ENCODE results near the gene ZFX. TPM values are rescaled to one million over a fixed set of nuclear protein-coding genes. Genes with fewer than 3 reads are reported as not detected.

The ZFX gene
- total RNA-seq, 2 experiments from 2014 or later = 44.4 to 44.5 TPM

GRCh38 chrX:24184018-24184417 lies 34.5 kb downstream of the ZFX start:
- Mint-ChIP-seq H3K27me3 (ENCODE audit: low read depth) (no peaks in the 10 kb centered on the region), H3K27ac (no peak overlapping the region), H3K4me3 (no peak overlapping the region), H3K36me3 (ENCODE audit: low read depth) (peaks cover 25% of the 10 kb centered on the region), H3K9me3 (ENCODE audit: insufficient read depth) (no peaks in the 10 kb centered on the region), H3K4me1 (ENCODE audit: low read depth) (peaks cover 12% of the 10 kb centered on the region)
- DNase-seq (no peak), ATAC-seq (no peak)
- ChIA-PET POLR2A (no interaction called here), CTCF (no interaction called here)

- ATAC-seq (no peak), DNase-seq (no peak)
- H3K36me3 Mint-ChIP-seq (ENCODE audit: low read depth) = peaks cover 25% of the 10 kb centered on the region
- CTCF ChIA-PET = no interaction called here
- no peaks in the 10 kb centered on the region for H3K9me3 Mint-ChIP-seq (ENCODE audit: insufficient read depth)
- POLR2A ChIA-PET = interaction anchor here (0.8 kb wide), 1 partner anchor 37 kb away, joined by 3 read pairs; the partner anchor contains the start of gene ZFX
- H3K4me3 Mint-ChIP-seq = no peak overlapping the region
- no peak overlapping the region for H3K27ac Mint-ChIP-seq
- H3K27me3 Mint-ChIP-seq (ENCODE audit: low read depth) = no peaks in the 10 kb centered on the region
- peaks cover 18% of the 10 kb centered on the region for H3K4me1 Mint-ChIP-seq (ENCODE audit: low read depth)
Measured at GRCh38 chrX:24186483-24186882, 37.0 kb downstream of the ZFX start.

- ATAC-seq (no peak), DNase-seq (no peak)
- Mint-ChIP-seq H3K9me3 (ENCODE audit: insufficient read depth) (no peaks in the 10 kb centered on the region), H3K36me3 (ENCODE audit: low read depth) (peaks cover 25% of the 10 kb centered on the region), H3K4me3 (no peak overlapping the region), H3K4me1 (ENCODE audit: low read depth) (peaks cover 18% of the 10 kb centered on the region), H3K27me3 (ENCODE audit: low read depth) (no peaks in the 10 kb centered on the region), H3K27ac (no peak overlapping the region)
- ChIA-PET CTCF (no interaction called here), POLR2A (interaction anchor here (0.8 kb wide), 1 partner anchor 37 kb away, joined by 3 read pairs; the partner anchor contains the start of gene ZFX)
Measured at GRCh38 chrX:24186986-24187385, 37.5 kb downstream of the ZFX start.

- no peak overlapping the region for H3K4me3 Mint-ChIP-seq
- no peaks in the 10 kb centered on the region for H3K27me3 Mint-ChIP-seq (ENCODE audit: low read depth)
- no peak for DNase-seq
- ChIA-PET POLR2A (no interaction called here), CTCF (no interaction called here)
- no peak overlapping the region for H3K27ac Mint-ChIP-seq
- H3K9me3 Mint-ChIP-seq (ENCODE audit: insufficient read depth) = no peaks in the 10 kb centered on the region
- peaks cover 35% of the 10 kb centered on the region for H3K36me3 Mint-ChIP-seq (ENCODE audit: low read depth)
- no peak for ATAC-seq
- H3K4me1 Mint-ChIP-seq (ENCODE audit: low read depth) = peaks cover 18% of the 10 kb centered on the region
Measured at GRCh38 chrX:24189490-24189889, 40.0 kb downstream of the ZFX start.

GRCh38 chrX:24190500-24191156 lies 41.1 kb downstream of the ZFX start:
- Mint-ChIP-seq H3K27me3 (ENCODE audit: low read depth) (no peaks in the 10 kb centered on the region), H3K4me1 (ENCODE audit: low read depth) (peaks cover 18% of the 10 kb centered on the region), H3K9me3 (ENCODE audit: insufficient read depth) (no peaks in the 10 kb centered on the region), H3K36me3 (ENCODE audit: low read depth) (peaks cover 36% of the 10 kb centered on the region), H3K4me3 (no peak overlapping the region), H3K27ac (no peak overlapping the region)
- CTCF ChIA-PET = no interaction called here
- POLR2A ChIA-PET = interaction anchor here (0.7 kb wide), 1 partner anchor 300 kb away, joined by 3 read pairs; no protein-coding TSS in a partner anchor
- ATAC-seq (no peak), DNase-seq (no peak)

GRCh38 chrX:24196509-24196908 lies 47.0 kb downstream of the ZFX start:
- ChIA-PET CTCF (no interaction called here), POLR2A (no interaction called here)
- no peaks in the 10 kb centered on the region for H3K27me3 Mint-ChIP-seq (ENCODE audit: low read depth)
- ATAC-seq (no peak), DNase-seq (no peak)
- peaks cover 31% of the 10 kb centered on the region for H3K36me3 Mint-ChIP-seq (ENCODE audit: low read depth)
- no peak overlapping the region for H3K4me3 Mint-ChIP-seq
- H3K27ac Mint-ChIP-seq = no peak overlapping the region
- no peaks in the 10 kb centered on the region for H3K9me3 Mint-ChIP-seq (ENCODE audit: insufficient read depth)
- peaks cover 14% of the 10 kb centered on the region for H3K4me1 Mint-ChIP-seq (ENCODE audit: low read depth)

- Mint-ChIP-seq H3K4me1 (ENCODE audit: low read depth) (peaks cover 14% of the 10 kb centered on the region), H3K27ac (no peak overlapping the region), H3K27me3 (ENCODE audit: low read depth) (no peaks in the 10 kb centered on the region), H3K36me3 (ENCODE audit: low read depth) (peaks cover 37% of the 10 kb centered on the region), H3K4me3 (no peak overlapping the region), H3K9me3 (ENCODE audit: insufficient read depth) (no peaks in the 10 kb centered on the region)
- ChIA-PET POLR2A (no interaction called here), CTCF (no interaction called here)
- no peak for DNase-seq
- ATAC-seq = no peak
Measured at GRCh38 chrX:24198101-24198500, 48.6 kb downstream of the ZFX start.

GRCh38 chrX:24200133-24200532 lies 50.6 kb downstream of the ZFX start:
- no peak for ATAC-seq
- Mint-ChIP-seq H3K9me3 (ENCODE audit: insufficient read depth) (no peaks in the 10 kb centered on the region), H3K4me1 (ENCODE audit: low read depth) (peaks cover 20% of the 10 kb centered on the region), H3K27me3 (ENCODE audit: low read depth) (no peaks in the 10 kb centered on the region), H3K36me3 (ENCODE audit: low read depth) (peaks cover 28% of the 10 kb centered on the region), H3K27ac (no peak overlapping the region), H3K4me3 (no peak overlapping the region)
- DNase-seq = no peak
- ChIA-PET CTCF (no interaction called here), POLR2A (no interaction called here)

- no peaks in the 10 kb centered on the region for H3K27me3 Mint-ChIP-seq (ENCODE audit: low read depth)
- POLR2A ChIA-PET = no interaction called here
- CTCF ChIA-PET = interaction anchor here (1.4 kb wide), 1 partner anchor 167 kb away, joined by 3 read pairs; no protein-coding TSS in a partner anchor
- H3K4me1 Mint-ChIP-seq (ENCODE audit: low read depth) = peaks cover 20% of the 10 kb centered on the region
- ATAC-seq = no peak
- H3K4me3 Mint-ChIP-seq = no peak overlapping the region
- no peaks in the 10 kb centered on the region for H3K9me3 Mint-ChIP-seq (ENCODE audit: insufficient read depth)
- DNase-seq = no peak
- H3K27ac Mint-ChIP-seq = no peak overlapping the region
- peaks cover 25% of the 10 kb centered on the region for H3K36me3 Mint-ChIP-seq (ENCODE audit: low read depth)
Measured at GRCh38 chrX:24201216-24201615, 51.7 kb downstream of the ZFX start.

GRCh38 chrX:24202465-24203031 lies 53.0 kb downstream of the ZFX start:
- no peak for DNase-seq
- POLR2A ChIA-PET = no interaction called here
- Mint-ChIP-seq H3K36me3 (ENCODE audit: low read depth) (peaks cover 24% of the 10 kb centered on the region), H3K4me3 (no peak overlapping the region), H3K9me3 (ENCODE audit: insufficient read depth) (no peaks in the 10 kb centered on the region), H3K27ac (no peak overlapping the region), H3K4me1 (ENCODE audit: low read depth) (peaks cover 20% of the 10 kb centered on the region), H3K27me3 (ENCODE audit: low read depth) (no peaks in the 10 kb centered on the region)
- CTCF ChIA-PET = no interaction called here
- ATAC-seq = no peak

- Mint-ChIP-seq H3K27me3 (ENCODE audit: low read depth) (no peaks in the 10 kb centered on the region), H3K9me3 (ENCODE audit: insufficient read depth) (no peaks in the 10 kb centered on the region), H3K27ac (no peak overlapping the region), H3K36me3 (ENCODE audit: low read depth) (peaks cover 27% of the 10 kb centered on the region), H3K4me3 (no peak overlapping the region), H3K4me1 (ENCODE audit: low read depth) (peaks cover 20% of the 10 kb centered on the region)
- ChIA-PET CTCF (no interaction called here), POLR2A (no interaction called here)
- DNase-seq = no peak
- ATAC-seq = no peak
Measured at GRCh38 chrX:24203072-24203808, 53.7 kb downstream of the ZFX start.

- Mint-ChIP-seq H3K27ac (no peak overlapping the region), H3K4me1 (ENCODE audit: low read depth) (peaks cover 15% of the 10 kb centered on the region), H3K36me3 (ENCODE audit: low read depth) (peaks cover 24% of the 10 kb centered on the region), H3K4me3 (no peak overlapping the region), H3K27me3 (ENCODE audit: low read depth) (no peaks in the 10 kb centered on the region), H3K9me3 (ENCODE audit: insufficient read depth) (no peaks in the 10 kb centered on the region)
- ChIA-PET CTCF (interaction anchor here (1.3 kb wide), 1 partner anchor 41 kb away, joined by 3 read pairs; no protein-coding TSS in a partner anchor), POLR2A (no interaction called here)
- no peak for DNase-seq
- no peak for ATAC-seq
Measured at GRCh38 chrX:24204331-24204730, 54.8 kb downstream of the ZFX start.

All from activated CD8-positive, alpha-beta T cell treated with anti-CD3 and anti-CD28 coated beads, Interleukin-2, amount 10 ng/mL, durations not matched to agents 7 days and 5 days (primary cell).